ENCODE measurements around the gene TMEM145. TPM values are rescaled to one million over a fixed set of nuclear protein-coding genes. Genes with fewer than 3 reads are reported as not detected.

TMEM145 gene
- total RNA-seq, 6 donors from 2014 or later = 0.34 to 0.79 (median 0.49) TPM; not detected in 3

DNA sequence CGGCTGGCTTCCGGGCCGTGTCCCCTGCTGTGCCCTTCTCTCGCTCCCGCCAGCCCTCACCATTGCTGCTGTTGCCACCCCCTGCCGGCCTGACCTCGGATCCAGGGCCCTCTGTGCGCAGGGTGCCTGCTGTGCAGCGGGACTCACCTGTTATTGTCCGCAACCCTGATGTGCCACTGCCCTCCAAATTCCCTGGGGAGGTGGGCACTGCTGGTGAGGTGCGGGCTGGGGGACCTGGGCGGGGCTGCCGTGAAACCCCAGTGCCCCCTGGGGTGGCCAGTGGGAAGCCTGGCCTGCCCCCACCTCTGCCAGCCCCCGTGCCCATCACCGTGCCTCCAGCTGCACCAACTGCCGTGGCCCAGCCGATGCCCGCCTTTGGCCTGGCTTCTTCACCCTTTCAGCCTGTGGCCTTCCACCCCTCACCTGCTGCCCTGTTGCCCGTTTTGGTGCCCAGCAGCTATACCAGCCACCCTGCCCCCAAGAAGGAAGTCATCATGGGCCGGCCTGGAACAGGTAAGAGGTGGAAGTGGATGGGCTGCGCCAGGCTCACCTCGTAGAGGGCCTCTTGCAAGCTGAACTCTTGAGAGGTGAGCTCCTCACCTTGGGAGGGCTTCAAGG, 38.9 kb upstream of the TMEM145 start:
- DNase-seq = peak in 1 of 2 donors; percentile 79
- no peak for ATAC-seq (ENCODE audit: low FRiP score in 2 of 2)
- H3K4me1 ChIP-seq = peaks cover 57 to 82% (median 60%) of the 10 kb centered on the region in 4 donors
- TF ChIP-seq POLR2A (IDR thresholded peaks at IDR 0.05) = no peak
- TF ChIP-seq POLR2AphosphoS5 (IDR thresholded peaks at IDR 0.05) = no peak
- TF ChIP-seq, protein P1, sequence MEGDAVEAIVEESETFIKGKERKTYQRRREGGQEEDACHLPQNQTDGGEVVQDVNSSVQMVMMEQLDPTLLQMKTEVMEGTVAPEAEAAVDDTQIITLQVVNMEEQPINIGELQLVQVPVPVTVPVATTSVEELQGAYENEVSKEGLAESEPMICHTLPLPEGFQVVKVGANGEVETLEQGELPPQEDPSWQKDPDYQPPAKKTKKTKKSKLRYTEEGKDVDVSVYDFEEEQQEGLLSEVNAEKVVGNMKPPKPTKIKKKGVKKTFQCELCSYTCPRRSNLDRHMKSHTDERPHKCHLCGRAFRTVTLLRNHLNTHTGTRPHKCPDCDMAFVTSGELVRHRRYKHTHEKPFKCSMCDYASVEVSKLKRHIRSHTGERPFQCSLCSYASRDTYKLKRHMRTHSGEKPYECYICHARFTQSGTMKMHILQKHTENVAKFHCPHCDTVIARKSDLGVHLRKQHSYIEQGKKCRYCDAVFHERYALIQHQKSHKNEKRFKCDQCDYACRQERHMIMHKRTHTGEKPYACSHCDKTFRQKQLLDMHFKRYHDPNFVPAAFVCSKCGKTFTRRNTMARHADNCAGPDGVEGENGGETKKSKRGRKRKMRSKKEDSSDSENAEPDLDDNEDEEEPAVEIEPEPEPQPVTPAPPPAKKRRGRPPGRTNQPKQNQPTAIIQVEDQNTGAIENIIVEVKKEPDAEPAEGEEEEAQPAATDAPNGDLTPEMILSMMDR (IDR thresholded peaks at IDR 0.05) = no peak
- TF ChIP-seq EP300 (IDR thresholded peaks at IDR 0.05) = no peak
- no peak overlapping the region for H3K27ac ChIP-seq
- WGBS, 2 donors = 92% methylated on average over 13 to 22 of the region's 22 CpGs
- no peak overlapping the region for H3K4me3 ChIP-seq
- H3K27me3 ChIP-seq = no peaks in the 10 kb centered on the region
- peaks cover 17 to 49% (median 33%) of the 10 kb centered on the region in 4 donors for H3K36me3 ChIP-seq
- H3K9me3 ChIP-seq = no peaks in the 10 kb centered on the region

DNA sequence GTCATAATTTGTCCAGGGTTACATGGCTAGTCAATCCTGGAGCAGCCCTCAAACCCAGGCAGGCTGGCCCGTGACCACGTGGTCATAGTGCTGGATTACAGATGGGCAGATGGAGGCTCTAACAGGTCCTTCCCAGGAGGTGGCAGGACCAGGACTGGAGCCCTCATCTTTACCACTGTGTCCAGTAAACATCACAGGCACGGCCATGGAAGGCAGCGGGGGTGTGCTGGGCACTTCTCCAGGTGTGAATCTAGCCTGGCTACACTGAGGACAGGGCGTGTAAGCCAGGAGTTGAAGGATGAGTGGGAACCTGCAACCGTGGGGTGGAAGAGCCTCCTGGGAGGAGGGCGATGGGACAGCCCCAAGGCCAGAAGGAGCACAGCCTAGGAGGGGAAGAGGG, 38.0 kb upstream of the TMEM145 start:
- ATAC-seq (ENCODE audit: low FRiP score in 2 of 2) = no peak
- peaks cover 58 to 85% (median 62%) of the 10 kb centered on the region in 4 donors for H3K4me1 ChIP-seq
- TF ChIP-seq POLR2A (IDR thresholded peaks at IDR 0.05) = no peak
- TF ChIP-seq POLR2AphosphoS5 (IDR thresholded peaks at IDR 0.05) = no peak
- TF ChIP-seq, protein P1 (IDR thresholded peaks at IDR 0.05) = no peak
- no peak for TF ChIP-seq EP300 (IDR thresholded peaks at IDR 0.05)

DNA sequence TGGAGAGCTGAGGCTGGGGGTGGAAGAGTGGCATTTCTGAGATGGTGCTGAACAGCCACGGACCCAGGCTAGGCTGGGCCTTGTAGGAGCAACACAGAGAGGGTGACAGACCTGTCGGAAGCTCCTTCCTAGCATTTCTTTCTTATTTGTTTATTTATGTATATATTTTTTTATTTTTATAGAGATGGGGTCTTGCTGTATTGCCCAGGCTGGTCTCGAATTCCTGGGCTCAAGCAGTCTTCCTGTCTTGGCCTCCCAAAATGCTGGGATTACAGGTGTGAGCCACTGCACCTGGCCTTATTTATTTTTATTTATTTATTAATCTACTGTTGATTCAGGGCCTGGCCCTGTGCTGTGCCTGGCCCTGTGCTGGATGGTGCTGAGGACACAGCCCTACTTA, 37.6 kb upstream of the TMEM145 start:
- DNase-seq = no peak
- no peak for ATAC-seq (ENCODE audit: low FRiP score in 2 of 2)
- WGBS, 2 donors = 85 to 91% methylated on average over 3 of the region's 3 CpGs

More for the DNA sequence above, 38.0 kb upstream of the TMEM145 start:
- whole genome bisulfite sequencing, 2 donors = 74 to 84% methylated on average over 7 of the region's 7 CpGs
- Histone ChIP-seq H3K4me3 (no peak overlapping the region), H3K9me3 (no peaks in the 10 kb centered on the region), H3K36me3 (peaks cover 17 to 49% (median 33%) of the 10 kb centered on the region in 4 donors), H3K27me3 (no peaks in the 10 kb centered on the region), H3K27ac (peak overlapping the region in 2 of 4 donors; percentile 96 to 99)
- no peak for DNase-seq

DNA sequence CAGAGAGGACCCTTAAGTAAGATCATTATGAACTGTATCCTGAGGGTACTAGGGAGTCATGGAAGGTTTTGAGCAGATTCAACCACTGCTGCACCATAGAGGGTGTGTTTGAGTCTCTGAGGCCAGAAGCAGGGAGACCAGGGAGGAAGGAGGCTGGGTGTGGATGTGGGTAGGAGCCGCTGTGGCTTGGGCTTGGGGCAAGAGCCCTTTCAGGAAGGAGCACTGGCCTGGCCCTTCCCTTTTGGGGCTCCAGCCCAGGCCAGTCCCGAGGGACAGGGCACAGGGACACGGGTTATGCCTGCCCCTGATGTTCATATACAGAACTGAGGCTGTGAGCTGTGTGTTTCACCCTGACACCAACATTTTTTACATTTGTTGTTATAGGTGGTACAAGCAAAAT, 36.8 kb upstream of the TMEM145 start:
- DNase-seq (no peak), ATAC-seq (ENCODE audit: low FRiP score in 2 of 2) (no peak)
- 39 to 60% methylated on average over 1 to 3 of the region's 3 CpGs for WGBS, 2 donors
- H3K9me3 ChIP-seq = no peaks in the 10 kb centered on the region
- H3K4me3 ChIP-seq = no peak overlapping the region
- H3K36me3 ChIP-seq = peaks cover 17 to 49% (median 33%) of the 10 kb centered on the region in 4 donors
- H3K27ac ChIP-seq = peak overlapping the region in 2 of 4 donors; percentile 96 to 99
- no peaks in the 10 kb centered on the region for H3K27me3 ChIP-seq
- peaks cover 51 to 85% (median 59%) of the 10 kb centered on the region in 4 donors for H3K4me1 ChIP-seq
- no peak for TF ChIP-seq POLR2AphosphoS5 (IDR thresholded peaks at IDR 0.05)
- TF ChIP-seq, protein P1 (IDR thresholded peaks at IDR 0.05) = no peak
- no peak for TF ChIP-seq POLR2A (IDR thresholded peaks at IDR 0.05)
- TF ChIP-seq EP300 (IDR thresholded peaks at IDR 0.05) = no peak

More for the DNA sequence above, 37.6 kb upstream of the TMEM145 start:
- H3K27me3 ChIP-seq = no peaks in the 10 kb centered on the region
- no peak overlapping the region for H3K4me3 ChIP-seq
- peaks cover 54 to 85% (median 60%) of the 10 kb centered on the region in 4 donors for H3K4me1 ChIP-seq
- TF ChIP-seq, protein P1 (IDR thresholded peaks at IDR 0.05) = no peak
- TF ChIP-seq POLR2AphosphoS5 (IDR thresholded peaks at IDR 0.05) = no peak
- no peak for TF ChIP-seq EP300 (IDR thresholded peaks at IDR 0.05)
- TF ChIP-seq POLR2A (IDR thresholded peaks at IDR 0.05) = no peak
- H3K36me3 ChIP-seq = peaks cover 17 to 49% (median 33%) of the 10 kb centered on the region in 4 donors
- no peaks in the 10 kb centered on the region for H3K9me3 ChIP-seq
- H3K27ac ChIP-seq = peak overlapping the region in 2 of 4 donors; percentile 96 to 99

Measured in upper lobe of left lung (tissue), 6 donors.